Smooth muscle cell (in vitro differentiated cells): Measurements from ENCODE around the gene ORM2. TPM values are rescaled to one million over a fixed set of nuclear protein-coding genes. Genes with fewer than 3 reads are reported as not detected.

Experiments used
- DNase-seq: peaks from one replicate; lab custom pipeline; 2025; ENCODE audit not compliant: unreplicated experiment; lab: John Stamatoyannopoulos, UW
- H2AFZ ChIP-seq: fragments of 200-600 bp; sonication (generic); 2 replicates; pipeline ENCODE4 v1.6.0; 2016; ENCODE audit warnings: antibody characterized with exemption, low read depth, mild to moderate bottlenecking
- H3F3A ChIP-seq: fragments of 200-600 bp; sonication (generic); 2 replicates; pipeline ENCODE4 v1.6.0; 2017; ENCODE audit warnings: antibody characterized with exemption, low read depth
- H3K27ac ChIP-seq: fragments of 200-600 bp; sonication (generic); 2 replicates; pipeline ENCODE4 v1.5.1; 2016; ENCODE audit warnings: low read depth, mild to moderate bottlenecking
- H3K27me3 ChIP-seq: fragments of 200-600 bp; sonication (generic); 2 replicates; pipeline ENCODE4 v1.6.1; 2016; ENCODE audit warnings: low read depth, mild to moderate bottlenecking
- H3K36me3 ChIP-seq: fragments of 200-600 bp; sonication (generic); 2 replicates; pipeline ENCODE4 v1.5.1; 2016; ENCODE audit warnings: low read depth
- H3K4me1 ChIP-seq: fragments of 200-600 bp; sonication (generic); 2 replicates; pipeline ENCODE4 v1.5.1; 2016; ENCODE audit warnings: low read depth
- H3K4me2 ChIP-seq: fragments of 200-600 bp; sonication (generic); 2 replicates; pipeline ENCODE4 v1.6.0; 2016; ENCODE audit warnings: mild to moderate bottlenecking
- H3K4me3 ChIP-seq: fragments of 200-600 bp; sonication (generic); 2 replicates; pipeline ENCODE4 v1.5.1; 2016; ENCODE audit warnings: mild to moderate bottlenecking
- H3K79me2 ChIP-seq: fragments of 200-600 bp; sonication (generic); 2 replicates; pipeline ENCODE4 v1.6.0; 2016; ENCODE audit warnings: low read depth, mild to moderate bottlenecking
- H3K9ac ChIP-seq: fragments of 200-600 bp; sonication (generic); 2 replicates; pipeline ENCODE4 v1.6.0; 2016; ENCODE audit warnings: low read depth
- H3K9me3 ChIP-seq: fragments of 200-600 bp; sonication (generic); replicated peaks from 2 replicates; pipeline ENCODE4 v1.5.1; 2016; ENCODE audit warnings: low read depth
- H4K20me1 ChIP-seq: fragments of 200-600 bp; sonication (generic); 2 replicates; pipeline ENCODE4 v1.6.0; 2016; ENCODE audit warnings: low read depth
- WGBS: methylation state at CpG from one replicate; pipeline ENCODE4 v1.1.7; 2016; ENCODE audit warnings: low lambda C conversion rate; 5-methylcytosine and 5-hydroxymethylcytosine counted together
- polyA plus RNA-seq: library from polyadenylated mRNA; unstranded; fragments of >200 nt; fragmentation: Nextera tagmentation; extraction: Ambion mirVana; gene quantifications from 2 replicates; pipeline ENCODE4 v1.2.1, GENCODE V29; 2016
- total RNA-seq: library from RNA; depleted of rRNA; stranded (reverse); fragments of >200 nt; gene quantifications from 2 replicates; pipeline ENCODE4 v1.2.3, GENCODE V29; 2014
- TF ChIP-seq, protein P1 (sequence below): fragments of 200-600 bp; sonication (generic); IDR thresholded peaks from 2 replicates; pipeline ENCODE4 v1.5.1; 2017; ENCODE audit warnings: borderline replicate concordance, mild to moderate bottlenecking, antibody characterized with exemption; ENCODE audit not compliant: insufficient read depth, poor library complexity, severe bottlenecking

The ORM2 gene
- total and polyA plus RNA-seq, 2 experiments from 2014 or later: not detected

DNA sequence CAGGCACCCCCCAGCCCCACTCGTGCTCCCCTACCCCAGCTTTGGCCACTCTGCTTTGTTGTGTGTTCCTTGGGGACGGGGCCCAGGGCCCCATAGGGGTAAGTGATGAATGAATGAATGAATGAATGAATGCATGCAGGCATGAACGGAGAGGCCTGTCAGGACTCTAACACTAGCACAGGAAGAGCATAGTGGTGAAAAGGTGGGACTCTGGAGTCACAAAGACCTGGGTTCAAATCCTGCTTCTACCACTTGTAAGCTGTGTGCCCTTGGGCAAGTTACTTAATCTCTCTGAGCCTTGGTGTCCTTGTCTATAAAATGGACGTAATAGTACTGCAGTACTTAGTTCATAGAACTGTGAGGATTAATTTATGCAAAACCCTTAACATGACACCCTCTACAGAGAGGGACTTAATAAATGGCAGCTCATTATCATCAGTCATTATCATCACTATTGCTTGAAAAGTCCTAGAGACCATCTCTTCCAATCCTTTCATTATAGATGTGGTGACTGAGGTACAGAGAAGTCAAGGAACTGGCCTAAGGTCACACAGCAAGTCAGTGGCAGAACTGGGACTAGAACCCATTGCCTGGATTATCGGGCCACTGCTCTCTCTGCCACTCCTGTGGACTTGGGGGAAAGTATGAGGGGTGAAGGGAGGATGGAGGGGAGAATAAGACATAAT lies 13.2 kb downstream of the ORM2 start:
- DNase-seq: no peak
- H3K27ac ChIP-seq: peak overlapping the region; percentile 55

DNA sequence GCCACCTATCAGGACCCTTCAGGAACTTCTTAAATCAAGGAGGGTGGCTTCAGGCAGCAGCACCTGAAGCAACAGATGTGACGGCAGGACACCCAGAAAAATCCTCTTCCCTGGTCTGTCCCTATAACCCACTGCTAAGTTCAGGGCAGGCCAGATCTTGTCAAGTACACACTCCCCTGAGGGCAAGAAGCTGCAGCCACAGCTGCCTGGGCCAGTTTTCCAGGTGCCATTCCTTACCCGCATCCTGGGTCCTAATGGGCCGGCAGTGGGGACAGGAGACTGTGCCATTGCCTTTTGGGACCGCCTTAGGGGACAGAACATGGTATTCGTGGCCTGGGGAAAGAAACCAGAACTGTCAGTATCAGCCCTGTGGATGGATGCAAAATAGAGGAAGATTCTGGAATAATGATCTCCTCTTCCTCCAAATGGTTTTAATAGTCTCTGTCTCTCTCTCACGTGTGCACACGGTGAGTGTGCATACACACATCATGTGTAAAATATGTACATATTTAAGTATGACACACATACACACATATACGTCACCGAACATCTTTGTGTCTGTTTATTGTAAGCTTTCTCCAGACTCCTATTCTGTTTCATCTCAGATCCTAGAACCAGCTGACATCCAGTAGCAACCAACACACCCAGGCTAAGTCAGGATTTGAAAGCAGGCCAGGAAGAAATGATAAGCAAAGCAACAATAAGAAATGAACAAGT lies 14.0 kb downstream of the ORM2 start:
- DNase-seq: no peak
- H2AFZ ChIP-seq: no peak overlapping the region
- H3F3A ChIP-seq: no peaks in the 10 kb centered on the region
- no peak overlapping the region for H3K9ac ChIP-seq
- no peaks in the 10 kb centered on the region for H3K9me3 ChIP-seq
- H3K4me2 ChIP-seq: no peak overlapping the region
- peak overlapping the region; percentile 55 for H3K27ac ChIP-seq
- H3K79me2 ChIP-seq: no peaks in the 10 kb centered on the region
- H3K4me1 ChIP-seq: peaks cover 6% of the 10 kb centered on the region
- WGBS: 76% methylated on average over 9 of the region's 9 CpGs
- TF ChIP-seq, protein P1, sequence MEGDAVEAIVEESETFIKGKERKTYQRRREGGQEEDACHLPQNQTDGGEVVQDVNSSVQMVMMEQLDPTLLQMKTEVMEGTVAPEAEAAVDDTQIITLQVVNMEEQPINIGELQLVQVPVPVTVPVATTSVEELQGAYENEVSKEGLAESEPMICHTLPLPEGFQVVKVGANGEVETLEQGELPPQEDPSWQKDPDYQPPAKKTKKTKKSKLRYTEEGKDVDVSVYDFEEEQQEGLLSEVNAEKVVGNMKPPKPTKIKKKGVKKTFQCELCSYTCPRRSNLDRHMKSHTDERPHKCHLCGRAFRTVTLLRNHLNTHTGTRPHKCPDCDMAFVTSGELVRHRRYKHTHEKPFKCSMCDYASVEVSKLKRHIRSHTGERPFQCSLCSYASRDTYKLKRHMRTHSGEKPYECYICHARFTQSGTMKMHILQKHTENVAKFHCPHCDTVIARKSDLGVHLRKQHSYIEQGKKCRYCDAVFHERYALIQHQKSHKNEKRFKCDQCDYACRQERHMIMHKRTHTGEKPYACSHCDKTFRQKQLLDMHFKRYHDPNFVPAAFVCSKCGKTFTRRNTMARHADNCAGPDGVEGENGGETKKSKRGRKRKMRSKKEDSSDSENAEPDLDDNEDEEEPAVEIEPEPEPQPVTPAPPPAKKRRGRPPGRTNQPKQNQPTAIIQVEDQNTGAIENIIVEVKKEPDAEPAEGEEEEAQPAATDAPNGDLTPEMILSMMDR: no peak
- H3K36me3 ChIP-seq: peaks cover 4% of the 10 kb centered on the region
- no peak overlapping the region for H3K4me3 ChIP-seq
- H3K27me3 ChIP-seq: no peaks in the 10 kb centered on the region
- H4K20me1 ChIP-seq: no peaks in the 10 kb centered on the region

More for the DNA sequence above, 13.2 kb downstream of the ORM2 start:
- H3K36me3 ChIP-seq: peaks cover 4% of the 10 kb centered on the region
- H4K20me1 ChIP-seq: no peaks in the 10 kb centered on the region
- H3K4me2 ChIP-seq: no peak overlapping the region
- no peaks in the 10 kb centered on the region for H3K27me3 ChIP-seq
- no peak overlapping the region for H2AFZ ChIP-seq
- no peaks in the 10 kb centered on the region for H3F3A ChIP-seq
- H3K4me3 ChIP-seq: no peak overlapping the region
- TF ChIP-seq, protein P1: no peak
- H3K79me2 ChIP-seq: no peaks in the 10 kb centered on the region
- H3K9me3 ChIP-seq: no peaks in the 10 kb centered on the region
- WGBS: 96% methylated on average over 5 of the region's 5 CpGs
- no peak overlapping the region for H3K9ac ChIP-seq
- no peaks in the 10 kb centered on the region for H3K4me1 ChIP-seq

DNA sequence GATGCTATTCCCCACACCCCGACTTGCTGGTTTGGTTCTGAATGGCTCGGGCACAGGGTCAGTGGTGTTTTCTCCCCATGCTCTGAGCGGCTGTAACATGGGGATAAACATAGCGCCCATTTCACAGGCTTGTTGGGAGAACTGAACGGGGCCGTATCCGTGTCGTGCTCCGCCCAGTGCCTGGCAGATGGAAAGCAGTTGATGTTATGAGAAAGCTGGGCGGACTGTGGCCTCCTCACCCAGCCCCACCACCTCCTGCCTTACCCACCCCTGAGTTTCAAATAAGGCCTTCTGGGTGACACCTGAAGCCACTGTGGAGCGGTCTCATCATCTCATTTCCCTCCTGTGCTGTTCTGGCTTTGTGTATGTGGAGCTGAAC lies 14.5 kb downstream of the ORM2 start:
- peaks cover 4% of the 10 kb centered on the region for H3K36me3 ChIP-seq
- TF ChIP-seq, protein P1: no peak
- H3F3A ChIP-seq: no peaks in the 10 kb centered on the region
- H3K27ac ChIP-seq: peak overlapping the region; percentile 55
- no peak overlapping the region for H2AFZ ChIP-seq
- H3K9ac ChIP-seq: no peak overlapping the region
- no peak overlapping the region for H3K4me3 ChIP-seq
- no peak for DNase-seq
- no peak overlapping the region for H3K4me2 ChIP-seq
- H3K79me2 ChIP-seq: no peaks in the 10 kb centered on the region
- WGBS: 92% methylated on average over 11 of the region's 11 CpGs
- H3K27me3 ChIP-seq: no peaks in the 10 kb centered on the region
- peaks cover 11% of the 10 kb centered on the region for H3K4me1 ChIP-seq
- H4K20me1 ChIP-seq: no peaks in the 10 kb centered on the region
- no peaks in the 10 kb centered on the region for H3K9me3 ChIP-seq
